OCI-LY3 (cell line): ENCODE data around the gene SOS2.

Experiments
- CTCF ChIP-seq: fragments of 200-600, 300-600 bp; sonication (generic); IDR thresholded peaks from 2 replicates; pipeline ENCODE4 v1.5.1; 2014; ENCODE audit warnings: antibody characterized with exemption, low read length, low read depth
- EZH2phosphoT487 ChIP-seq: fragments of 200-600 bp; shearing (Covaris generic); IDR thresholded peaks from 2 replicates; pipeline ENCODE4 v1.6.1; 2018; ENCODE audit warnings: antibody characterized with exemption, mixed run types, low read depth

GRCh38 chr14:50257732-50258131 is 26.4 kb upstream of the SOS2 start:
- TF ChIP-seq CTCF (no peak), EZH2phosphoT487 (no peak)
